ENCODE data around the gene CFAP92. TPM values are rescaled to one million over a fixed set of nuclear protein-coding genes. Genes with fewer than 3 reads are reported as not detected.

CFAP92 gene
- total RNA-seq, 3 donors from 2014 or later = 1.1 to 1.5 (median 1.3) TPM

DNA sequence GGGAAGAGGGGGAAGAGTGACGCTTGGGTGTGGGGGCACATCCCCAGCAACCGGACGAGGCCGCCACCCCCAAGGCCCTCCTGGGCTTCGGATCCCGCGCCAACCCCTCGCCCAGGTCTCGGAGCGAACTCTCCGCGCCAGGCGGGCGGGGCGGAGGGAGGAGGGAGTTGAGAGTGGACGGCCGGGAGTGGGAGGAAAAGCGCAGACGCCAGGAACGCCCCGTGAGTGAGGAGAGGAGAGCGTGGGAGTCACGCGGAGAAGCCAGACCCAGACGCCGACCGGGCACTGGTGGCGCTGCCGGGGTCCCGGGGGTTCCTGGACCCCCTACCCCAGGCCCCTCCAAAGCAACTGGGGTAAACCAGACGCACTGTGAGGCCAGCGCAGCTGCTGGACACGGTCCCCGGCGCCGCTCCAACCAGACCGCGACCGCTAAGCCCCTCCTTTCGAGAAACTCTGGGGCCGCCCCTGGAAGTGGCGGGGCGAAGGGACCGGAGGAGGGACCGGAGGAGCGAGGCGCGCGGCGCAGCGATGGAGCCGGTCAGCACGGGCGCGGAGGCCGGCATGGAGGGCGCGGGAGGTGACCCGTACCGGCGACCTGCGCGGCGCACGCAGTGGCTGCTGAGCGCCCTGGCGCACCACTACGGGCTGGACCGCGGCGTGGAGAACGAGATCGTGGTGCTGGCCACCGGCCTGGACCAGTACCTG lies 7.4 kb upstream of the CFAP92 start, which contains the start of gene EFCC1:
Gene EFCC1 (plus strand): TSS at position 204 of the 705 bp plus-strand sequence. CDS start 325 bp downstream, at position 529.
- peaks cover 25% of the 10 kb centered on the region for H3K4me1 ChIP-seq (ENCODE audit: low read depth)
- intact Hi-C loops (cut with DNase I, micrococcal nuclease) = no loop called here
- TF ChIP-seq, protein P1, sequence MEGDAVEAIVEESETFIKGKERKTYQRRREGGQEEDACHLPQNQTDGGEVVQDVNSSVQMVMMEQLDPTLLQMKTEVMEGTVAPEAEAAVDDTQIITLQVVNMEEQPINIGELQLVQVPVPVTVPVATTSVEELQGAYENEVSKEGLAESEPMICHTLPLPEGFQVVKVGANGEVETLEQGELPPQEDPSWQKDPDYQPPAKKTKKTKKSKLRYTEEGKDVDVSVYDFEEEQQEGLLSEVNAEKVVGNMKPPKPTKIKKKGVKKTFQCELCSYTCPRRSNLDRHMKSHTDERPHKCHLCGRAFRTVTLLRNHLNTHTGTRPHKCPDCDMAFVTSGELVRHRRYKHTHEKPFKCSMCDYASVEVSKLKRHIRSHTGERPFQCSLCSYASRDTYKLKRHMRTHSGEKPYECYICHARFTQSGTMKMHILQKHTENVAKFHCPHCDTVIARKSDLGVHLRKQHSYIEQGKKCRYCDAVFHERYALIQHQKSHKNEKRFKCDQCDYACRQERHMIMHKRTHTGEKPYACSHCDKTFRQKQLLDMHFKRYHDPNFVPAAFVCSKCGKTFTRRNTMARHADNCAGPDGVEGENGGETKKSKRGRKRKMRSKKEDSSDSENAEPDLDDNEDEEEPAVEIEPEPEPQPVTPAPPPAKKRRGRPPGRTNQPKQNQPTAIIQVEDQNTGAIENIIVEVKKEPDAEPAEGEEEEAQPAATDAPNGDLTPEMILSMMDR (IDR thresholded peaks at IDR 0.05) = no peak

DNA sequence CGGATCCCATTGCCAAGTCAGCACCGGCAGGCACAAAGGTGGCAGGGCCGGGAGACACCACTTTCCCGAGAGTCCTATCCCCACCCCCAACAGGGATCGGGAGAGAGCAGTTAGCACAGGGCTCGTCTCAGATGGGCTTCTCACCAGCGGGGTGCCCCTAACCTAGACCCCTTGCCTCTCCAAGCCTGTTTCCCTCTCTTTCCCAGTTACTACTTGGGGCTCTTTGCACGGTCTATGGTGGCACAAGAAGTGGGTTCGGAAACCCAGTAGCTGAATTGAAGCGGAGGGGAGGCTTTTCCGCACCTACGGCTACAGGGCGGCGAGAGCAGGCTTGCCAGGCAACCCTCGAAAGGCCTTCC lies 6.8 kb upstream of the CFAP92 start:
- no peak for ATAC-seq
- Histone ChIP-seq H3K4me3 (no peak overlapping the region), H3K9me3 (no peaks in the 10 kb centered on the region), H3K36me3 (ENCODE audit: low read depth) (no peaks in the 10 kb centered on the region), H3K4me1 (ENCODE audit: low read depth) (peaks cover 25% of the 10 kb centered on the region)
- TF ChIP-seq, protein P1 (IDR thresholded peaks at IDR 0.05) = no peak
- peak in 1 of 3 donors; percentile 9 for DNase-seq
- intact Hi-C loops (cut with DNase I, micrococcal nuclease) = no loop called here

More for the DNA sequence above, 7.4 kb upstream of the CFAP92 start, which contains the start of gene EFCC1:
- Histone ChIP-seq H3K9me3 (no peaks in the 10 kb centered on the region), H3K36me3 (ENCODE audit: low read depth) (no peaks in the 10 kb centered on the region), H3K4me3 (peak within 1 kb of the TSS; percentile 4)
- ATAC-seq = peak; percentile 17
- peak; percentile 57 to 71 (median 65) for DNase-seq

DNA sequence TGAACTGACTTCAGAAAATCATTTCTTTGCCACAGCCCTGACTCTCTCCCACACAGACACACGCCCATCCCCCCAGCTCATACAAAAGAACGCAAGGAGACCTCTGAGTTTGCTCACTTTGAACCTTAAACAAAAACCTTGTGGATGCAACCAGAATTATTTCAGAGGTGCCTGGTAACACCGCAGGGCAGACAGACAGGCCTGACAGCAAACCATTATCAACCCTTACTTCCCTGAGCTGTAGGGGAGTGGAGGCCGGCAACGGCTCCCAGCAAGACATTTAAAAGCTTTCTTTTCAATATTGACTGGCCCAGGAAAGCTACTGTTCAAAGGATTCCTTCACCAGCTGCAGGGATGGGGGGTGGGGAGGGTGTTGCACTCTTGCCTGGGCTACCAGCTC lies 5.2 kb upstream of the CFAP92 start:
- no peak for DNase-seq

DNA sequence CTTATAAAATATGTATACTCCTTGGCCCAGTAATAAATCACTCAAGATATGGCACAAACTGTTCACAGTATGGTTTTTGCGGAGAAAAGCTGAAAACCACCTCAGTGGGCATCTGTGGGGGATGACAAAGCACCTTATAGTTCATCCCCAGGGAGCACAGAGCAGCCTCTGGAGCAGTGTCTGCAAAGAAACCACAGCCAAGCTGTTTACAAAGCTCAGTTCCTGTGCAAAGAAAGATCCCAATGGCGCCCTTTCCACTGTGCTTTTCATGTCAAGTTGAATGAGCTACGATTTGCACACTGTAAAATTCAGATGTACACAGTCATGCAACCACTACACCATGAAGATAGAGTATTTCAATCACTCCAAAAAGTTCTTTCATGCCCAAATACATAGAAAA lies 4.7 kb upstream of the CFAP92 start:
- DNase-seq (no peak), ATAC-seq (no peak)
- no peak overlapping the region for H3K4me3 ChIP-seq
- H3K36me3 ChIP-seq (ENCODE audit: low read depth) = no peaks in the 10 kb centered on the region
- peaks cover 24% of the 10 kb centered on the region for H3K4me1 ChIP-seq (ENCODE audit: low read depth)
- TF ChIP-seq, protein P1 (IDR thresholded peaks at IDR 0.05) = no peak
- H3K9me3 ChIP-seq = no peaks in the 10 kb centered on the region
- intact Hi-C loops (cut with DNase I, micrococcal nuclease) = no loop called here

More for the DNA sequence above, 5.2 kb upstream of the CFAP92 start:
- intact Hi-C loops (cut with DNase I, micrococcal nuclease) = no loop called here
- Histone ChIP-seq H3K4me1 (ENCODE audit: low read depth) (peaks cover 19% of the 10 kb centered on the region), H3K9me3 (no peaks in the 10 kb centered on the region), H3K4me3 (no peak overlapping the region), H3K36me3 (ENCODE audit: low read depth) (no peaks in the 10 kb centered on the region)
- TF ChIP-seq, protein P1 (IDR thresholded peaks at IDR 0.05) = no peak
- ATAC-seq = no peak

DNA sequence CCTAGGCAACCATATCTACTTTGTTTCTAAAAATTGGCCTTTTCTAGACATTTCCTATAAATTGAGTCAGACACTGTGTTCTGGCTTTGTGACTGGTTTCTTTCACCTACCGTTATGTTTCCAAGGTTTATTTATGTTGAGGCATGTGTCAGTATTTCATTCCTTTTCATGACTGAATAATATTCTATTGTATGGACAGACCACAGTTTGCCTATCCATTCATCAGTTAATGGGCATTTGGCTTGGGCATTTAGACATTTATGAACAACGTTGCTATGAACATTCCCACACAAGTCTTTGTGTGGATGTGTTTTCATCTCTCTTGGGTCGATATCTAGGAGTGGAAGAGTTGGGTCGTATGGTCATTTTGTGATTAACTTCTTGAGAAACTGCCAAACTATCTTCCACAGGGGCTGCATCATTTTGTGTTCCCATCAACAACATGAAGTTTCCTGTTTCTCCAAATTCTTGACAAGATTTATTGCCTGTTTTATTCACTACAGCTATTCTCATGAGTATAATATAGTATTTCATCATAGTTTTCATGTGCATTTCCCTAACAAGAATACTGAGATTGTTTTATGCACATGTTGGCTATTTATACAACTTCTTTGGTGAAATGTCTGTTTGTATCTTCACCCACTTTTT lies 3.7 kb upstream of the CFAP92 start:
- intact Hi-C loops (cut with DNase I, micrococcal nuclease) = no loop called here
- TF ChIP-seq, protein P1 (IDR thresholded peaks at IDR 0.05) = no peak
- H3K9me3 ChIP-seq = no peaks in the 10 kb centered on the region
- H3K4me1 ChIP-seq (ENCODE audit: low read depth) = peaks cover 29% of the 10 kb centered on the region
- no peaks in the 10 kb centered on the region for H3K36me3 ChIP-seq (ENCODE audit: low read depth)
- ATAC-seq (no peak), DNase-seq (no peak)
- H3K4me3 ChIP-seq = no peak overlapping the region

Measured in mucosa of descending colon (tissue), 3 donors.